ENCODE measurements around the gene BRAF.
A peak's percentile ranks its signal among the peaks of the same experiment; 100 is the strongest.
"Not testable (repeated sequence)": the region's sequence is repeated elsewhere in the genome, so short reads cannot be mapped to it uniquely, and the experiment has no call there.

BRAF gene

GRCh38 chr7:140877249-140877524 is 47.5 kb downstream of the BRAF start:
- DNase-seq (ENCODE audit: low read depth, low spot score) = no peak

- DNase-seq (ENCODE audit: low read depth, low spot score) = peak; percentile 26
Measured at GRCh38 chr7:140876519-140877248, 48.0 kb downstream of the BRAF start.

GRCh38 chr7:140873434-140873833 is 51.3 kb downstream of the BRAF start:
- no peak for DNase-seq (ENCODE audit: low read depth, low spot score)

- no peak for DNase-seq (ENCODE audit: low read depth, low spot score)
Measured at GRCh38 chr7:140870003-140870402, 54.7 kb downstream of the BRAF start.

GRCh38 chr7:140869430-140869829 is 55.3 kb downstream of the BRAF start:
- DNase-seq (ENCODE audit: low read depth, low spot score) = no peak

GRCh38 chr7:140867467-140868462 is 57.0 kb downstream of the BRAF start:
- DNase-seq (ENCODE audit: low read depth, low spot score) = no peak

- no peak for DNase-seq (ENCODE audit: low read depth, low spot score)
Measured at GRCh38 chr7:140866926-140867325, 57.8 kb downstream of the BRAF start.

- no peak for DNase-seq (ENCODE audit: low read depth, low spot score)
Measured at GRCh38 chr7:140864732-140865131, 60.0 kb downstream of the BRAF start.

GRCh38 chr7:140863867-140864266 is 60.9 kb downstream of the BRAF start:
- no peak for DNase-seq (ENCODE audit: low read depth, low spot score)

GRCh38 chr7:140863184-140863583 is 61.5 kb downstream of the BRAF start:
- no peak for DNase-seq (ENCODE audit: low read depth, low spot score)

- peak; percentile 2 for DNase-seq (ENCODE audit: low read depth, low spot score)
Measured at GRCh38 chr7:140857048-140857447, 67.7 kb downstream of the BRAF start.

GRCh38 chr7:140841166-140841715 is 83.5 kb downstream of the BRAF start:
- no peak for DNase-seq (ENCODE audit: low read depth, low spot score)

- no peak for DNase-seq (ENCODE audit: low read depth, low spot score)
Measured at GRCh38 chr7:140831724-140832123, 93.0 kb downstream of the BRAF start.

GRCh38 chr7:140829720-140830119 is 95.0 kb downstream of the BRAF start:
- no peak for DNase-seq (ENCODE audit: low read depth, low spot score)

- no peak for DNase-seq (ENCODE audit: low read depth, low spot score)
Measured at GRCh38 chr7:140828741-140829140, 96.0 kb downstream of the BRAF start.

- not testable (repeated sequence) for DNase-seq (ENCODE audit: low read depth, low spot score)
Measured at GRCh38 chr7:140817383-140817782, 107.3 kb downstream of the BRAF start.

GRCh38 chr7:140810830-140811556 is 113.7 kb downstream of the BRAF start:
- DNase-seq (ENCODE audit: low read depth, low spot score) = peak; percentile 37

GRCh38 chr7:140810385-140810784 is 114.3 kb downstream of the BRAF start:
- DNase-seq (ENCODE audit: low read depth, low spot score) = no peak

GRCh38 chr7:140778975-140779374 is 145.8 kb downstream of the BRAF start:
- DNase-seq (ENCODE audit: low read depth, low spot score) = no peak

GRCh38 chr7:140778568-140778967 is 146.2 kb downstream of the BRAF start:
- no peak for DNase-seq (ENCODE audit: low read depth, low spot score)

- no peak for DNase-seq (ENCODE audit: low read depth, low spot score)
Measured at GRCh38 chr7:140774371-140774770, 150.4 kb downstream of the BRAF start.

GRCh38 chr7:140773104-140773503 is 151.6 kb downstream of the BRAF start:
- DNase-seq (ENCODE audit: low read depth, low spot score) = no peak

All from smooth muscle cell of the brain vasculature (primary cell).